Activated T-cell treated with anti-CD3 and anti-CD28 coated beads, Interleukin-2, amount 50 U/mL, for 48 hours (primary cell): ENCODE measurements around the gene BLID.

Experiments
- DNase-seq, 2 experiments: peaks; one replicate each; pipeline ENCODE4 v3.0.0-alpha.2; 2020

The BLID gene

DNA sequence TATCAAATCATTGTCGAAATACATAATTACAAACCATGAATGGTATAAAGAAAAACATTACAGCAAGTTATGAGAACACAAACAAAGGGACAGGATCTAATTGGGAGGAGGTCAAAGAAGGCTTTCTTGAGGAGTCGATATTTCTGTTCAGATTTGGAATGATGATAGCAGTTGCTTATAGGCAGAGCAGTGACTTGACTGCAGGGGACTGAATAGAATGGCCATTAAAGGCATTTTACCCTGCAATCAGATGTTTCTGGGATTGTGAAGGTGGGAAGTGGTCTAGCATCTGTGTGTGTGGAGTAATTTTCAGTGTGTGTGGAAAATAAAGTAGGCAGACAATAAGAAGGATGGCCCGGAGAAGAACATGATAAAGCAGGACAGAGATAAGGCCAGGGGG, 41.0 kb downstream of the BLID start:
- DNase-seq = no peak

DNA sequence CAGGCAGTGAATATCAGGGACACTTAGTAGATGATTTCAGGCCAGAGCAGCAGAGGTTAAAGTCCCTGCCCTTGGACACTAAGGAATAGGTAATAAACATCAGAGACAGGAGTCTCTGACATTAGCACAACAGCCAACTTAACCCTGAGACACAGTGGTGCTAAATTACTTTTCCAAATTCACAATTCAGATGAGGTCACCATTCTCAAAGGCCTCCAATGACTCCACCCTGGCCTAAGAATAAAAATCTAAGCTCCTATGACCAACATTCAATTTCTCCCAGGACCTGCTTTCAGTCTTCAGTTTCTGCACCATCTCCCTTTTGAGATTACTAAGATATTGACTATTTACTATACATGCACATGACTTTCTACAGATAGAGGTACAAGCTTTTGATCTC, 42.0 kb downstream of the BLID start:
- DNase-seq = no peak

DNA sequence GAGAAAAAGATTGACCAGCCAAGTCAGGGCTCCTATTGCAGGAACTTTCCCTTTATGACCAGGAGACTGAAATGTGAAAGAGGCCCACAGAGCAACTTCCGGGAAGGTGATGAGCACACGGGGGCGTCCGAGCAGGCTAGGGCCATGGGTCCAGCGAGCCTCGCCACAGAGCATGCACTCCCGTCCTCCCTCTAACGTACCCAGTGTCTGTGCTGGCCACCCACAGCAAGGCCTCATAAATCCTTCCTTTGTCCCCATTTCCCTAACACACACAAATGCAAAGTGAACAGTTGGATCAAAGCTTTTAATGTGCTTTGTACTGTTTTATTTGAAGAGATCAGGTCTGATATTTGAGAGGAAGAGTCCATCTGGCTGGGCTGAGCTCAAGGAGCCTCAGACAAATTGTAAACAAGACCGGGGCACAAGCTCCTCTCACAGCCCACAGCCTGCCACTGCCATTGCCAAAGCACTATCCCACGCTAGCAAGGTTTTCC, 44.3 kb downstream of the BLID start:
- DNase-seq = no peak

DNA sequence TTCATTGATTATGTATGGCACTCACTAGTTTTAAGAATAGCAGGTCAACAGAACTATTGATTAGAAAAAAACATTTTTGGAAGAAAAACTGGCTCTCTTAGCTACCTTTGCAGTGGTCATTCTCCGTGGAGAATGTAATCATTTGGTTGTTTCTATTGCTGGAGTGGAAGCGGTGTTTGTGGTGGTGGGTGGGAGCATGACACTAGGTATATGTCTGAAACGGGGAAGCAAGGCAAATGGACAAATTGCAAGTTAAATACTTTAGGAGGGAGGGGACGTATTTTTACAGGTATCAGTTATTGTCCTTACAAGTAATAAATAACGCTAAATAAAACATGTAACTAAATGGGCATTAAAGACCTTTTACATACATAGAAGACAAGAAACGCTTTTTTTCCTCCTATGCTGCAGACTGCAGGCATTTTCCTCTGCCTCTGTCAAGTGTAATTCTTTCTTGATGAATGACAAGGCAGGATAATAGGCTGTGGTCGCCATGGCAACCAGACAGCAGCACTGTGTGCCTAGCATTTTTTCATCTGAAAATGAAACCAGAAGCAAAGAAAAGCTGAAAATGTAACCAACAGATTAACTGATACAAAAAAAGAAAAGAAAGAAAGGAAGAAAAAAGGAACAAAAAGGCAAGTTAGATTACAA, 46.2 kb downstream of the BLID start:
- no peak for DNase-seq

DNA sequence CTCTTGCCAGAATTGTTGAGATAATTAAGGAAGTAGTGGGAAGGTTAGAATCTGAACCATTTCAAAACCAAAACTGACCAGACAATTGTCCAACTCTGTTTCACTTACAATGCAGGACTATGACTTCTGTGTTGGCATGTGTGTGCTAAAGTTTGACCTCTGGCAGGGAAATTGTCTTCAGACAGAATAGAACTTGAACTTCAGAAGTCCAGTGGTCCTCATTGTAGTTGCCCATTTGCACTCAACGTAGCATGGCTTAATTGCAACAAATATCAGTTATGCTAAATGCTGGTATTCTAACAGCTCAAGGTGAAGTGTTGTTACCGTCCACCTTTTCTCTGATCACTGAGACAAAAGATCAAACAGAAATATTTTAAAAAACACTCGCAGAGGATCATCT, 47.2 kb downstream of the BLID start:
- DNase-seq = no peak

DNA sequence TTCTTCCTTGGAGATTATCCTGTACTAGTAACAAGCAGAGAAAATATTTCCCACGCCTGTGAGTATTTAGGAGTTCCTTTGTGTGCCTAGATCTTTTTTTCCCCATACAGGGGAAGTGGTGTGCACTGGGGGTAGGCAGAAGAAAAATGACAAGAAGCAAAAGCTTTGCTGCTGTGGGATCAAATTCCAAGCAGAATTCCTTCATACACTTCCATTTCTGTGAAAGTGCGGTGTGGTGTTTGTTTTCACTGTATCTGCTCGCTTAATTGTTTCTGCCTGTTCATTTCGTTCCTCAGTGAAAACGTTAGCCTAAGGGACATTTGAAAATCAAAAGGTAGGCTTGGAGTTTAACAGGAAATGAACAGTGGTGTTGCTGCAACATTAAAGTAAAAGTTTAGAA, 47.9 kb downstream of the BLID start:
- DNase-seq = no peak
